Measurements from ENCODE around the gene TNS1. TPM values are rescaled to one million over a fixed set of nuclear protein-coding genes. Genes with fewer than 3 reads are reported as not detected.

Gene TNS1
- total and polyA plus RNA-seq, 9 of the 15 experiments (the other 6 are each of a cell fraction or from before 2014, with no cell fraction given) = 0.13 to 2.7 (median 0.77) TPM

GRCh38 chr2:218009765-218010139 lies 7.0 kb upstream of the TNS1 start:
- CTCF ChIA-PET (ENCODE audit: low intra/inter-chr PET ratio) = no interaction called here
- in situ Hi-C loops (cut with MboI) (no loop called here), intact Hi-C loops (cut with micrococcal nuclease) (no loop called here)
- DNase-seq (ENCODE audit: extremely low read depth in 1 of 4, low spot score in 3 of 4) = no peak
- no peak for ATAC-seq
- Histone ChIP-seq H3K27me3 (ENCODE audit: control insufficient read depth in 2 of 2, insufficient read depth in 2 of 2, low read length in 2 of 2) (peaks cover 4 to 19% of the 10 kb centered on the region in 2 experiments; a peak in 3 of 5 replicates), H2AFZ (ENCODE audit: low read depth, low read length) (no peak overlapping the region), H3K36me3 (ENCODE audit: control insufficient read depth, insufficient read depth, low read length) (no peaks in the 10 kb centered on the region), H3K4me2 (ENCODE audit: insufficient read depth, low read length) (no peak overlapping the region), H3K9ac (ENCODE audit: insufficient read depth in 1 of 2, low read depth in 2 of 2, low read length in 2 of 2) (no peak overlapping the region), H3K4me1 (replicated peaks in 1 of 2; ENCODE audit: control insufficient read depth in 2 of 2, insufficient read depth in 2 of 2, low read length in 2 of 2) (peaks cover 0 to 7% of the 10 kb centered on the region in 2 experiments; a peak in 2 of 5 replicates), H3K79me2 (ENCODE audit: control insufficient read depth, insufficient read depth, low read length) (no peaks in the 10 kb centered on the region), H3K9me3 (replicated peaks; ENCODE audit: control insufficient read depth, insufficient read depth, low read depth, low read length) (no peaks in the 10 kb centered on the region), H3K4me3 (no peak overlapping the region), H3K27ac (ENCODE audit: extremely low read depth, low read depth, low read length) (no peak overlapping the region), H4K20me1 (replicated peaks; ENCODE audit: control insufficient read depth, insufficient read depth, low read length) (no peaks in the 10 kb centered on the region), H3K9me1 (ENCODE audit: control insufficient read depth, insufficient read depth, low read length) (no peaks in the 10 kb centered on the region)
- FAIRE-seq = no peak
- POLR2A ChIA-PET = no interaction called here
- WGBS (ENCODE audit: insufficient coverage, low coverage, missing lambda C conversion rate) = 6% methylated on average over 11 of the region's 20 CpGs
- no TSS peak for BruUV-seq (replicated peaks)
- TF ChIP-seq, protein P1, sequence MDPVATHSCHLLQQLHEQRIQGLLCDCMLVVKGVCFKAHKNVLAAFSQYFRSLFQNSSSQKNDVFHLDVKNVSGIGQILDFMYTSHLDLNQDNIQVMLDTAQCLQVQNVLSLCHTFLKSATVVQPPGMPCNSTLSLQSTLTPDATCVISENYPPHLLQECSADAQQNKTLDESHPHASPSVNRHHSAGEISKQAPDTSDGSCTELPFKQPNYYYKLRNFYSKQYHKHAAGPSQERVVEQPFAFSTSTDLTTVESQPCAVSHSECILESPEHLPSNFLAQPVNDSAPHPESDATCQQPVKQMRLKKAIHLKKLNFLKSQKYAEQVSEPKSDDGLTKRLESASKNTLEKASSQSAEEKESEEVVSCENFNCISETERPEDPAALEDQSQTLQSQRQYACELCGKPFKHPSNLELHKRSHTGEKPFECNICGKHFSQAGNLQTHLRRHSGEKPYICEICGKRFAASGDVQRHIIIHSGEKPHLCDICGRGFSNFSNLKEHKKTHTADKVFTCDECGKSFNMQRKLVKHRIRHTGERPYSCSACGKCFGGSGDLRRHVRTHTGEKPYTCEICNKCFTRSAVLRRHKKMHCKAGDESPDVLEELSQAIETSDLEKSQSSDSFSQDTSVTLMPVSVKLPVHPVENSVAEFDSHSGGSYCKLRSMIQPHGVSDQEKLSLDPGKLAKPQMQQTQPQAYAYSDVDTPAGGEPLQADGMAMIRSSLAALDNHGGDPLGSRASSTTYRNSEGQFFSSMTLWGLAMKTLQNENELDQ (CRISPR knock-in tag; IDR thresholded peaks at IDR 0.05; ENCODE audit: borderline replicate concordance) = no peak
- TF ChIP-seq NONO (IDR thresholded peaks at IDR 0.05; ENCODE audit: low read depth in 2 of 2, low read length in 1 of 2) (no peak), ZBTB9 (CRISPR knock-in tag; IDR thresholded peaks at IDR 0.05) (no peak), LEF1 (IDR thresholded peaks at IDR 0.05) (no peak), BMI1 (IDR thresholded peaks at IDR 0.05; ENCODE audit: low read length) (no peak), ZMIZ1 (IDR thresholded peaks at IDR 0.05; ENCODE audit: low read depth in 2 of 2, low read length in 2 of 2) (no peak), HNRNPUL1 (IDR thresholded peaks at IDR 0.05; ENCODE audit: low read length) (no peak), DPF2 (IDR thresholded peaks at IDR 0.05) (no peak), ZNF165 (CRISPR knock-in tag; IDR thresholded peaks at IDR 0.05; ENCODE audit: borderline replicate concordance) (no peak), JUN (IDR thresholded peaks at IDR 0.05; ENCODE audit: borderline replicate concordance, low read depth, low read length) (no peak), JUN (CRISPR knock-in tag; IDR thresholded peaks at IDR 0.05; ENCODE audit: borderline replicate concordance) (no peak), CREM (IDR thresholded peaks at IDR 0.05; ENCODE audit: low read depth) (no peak), DNMT1 (IDR thresholded peaks at IDR 0.05) (no peak), ZNF668 (CRISPR knock-in tag; IDR thresholded peaks at IDR 0.05) (no peak), PTTG1 (tag; IDR thresholded peaks at IDR 0.05; ENCODE audit: low read depth) (no peak)
- TF ChIP-seq, protein P2, sequence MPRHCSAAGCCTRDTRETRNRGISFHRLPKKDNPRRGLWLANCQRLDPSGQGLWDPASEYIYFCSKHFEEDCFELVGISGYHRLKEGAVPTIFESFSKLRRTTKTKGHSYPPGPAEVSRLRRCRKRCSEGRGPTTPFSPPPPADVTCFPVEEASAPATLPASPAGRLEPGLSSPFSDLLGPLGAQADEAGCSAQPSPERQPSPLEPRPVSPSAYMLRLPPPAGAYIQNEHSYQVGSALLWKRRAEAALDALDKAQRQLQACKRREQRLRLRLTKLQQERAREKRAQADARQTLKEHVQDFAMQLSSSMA (CRISPR knock-in tag; IDR thresholded peaks at IDR 0.05) = no peak

Data from K562 (cell line).